CD4-positive, alpha-beta T cell treated with Interleukin-17A for 1 hour (primary cell): ENCODE data around the gene ZFAND3.
"Not testable (repeated sequence)": the region's sequence is repeated elsewhere in the genome, so short reads cannot be mapped to it uniquely, and the experiment has no call there.

Experiments used
- DNase-seq: peaks from one replicate; pipeline ENCODE4 v3.0.0-alpha.2; 2020

Gene ZFAND3

DNA sequence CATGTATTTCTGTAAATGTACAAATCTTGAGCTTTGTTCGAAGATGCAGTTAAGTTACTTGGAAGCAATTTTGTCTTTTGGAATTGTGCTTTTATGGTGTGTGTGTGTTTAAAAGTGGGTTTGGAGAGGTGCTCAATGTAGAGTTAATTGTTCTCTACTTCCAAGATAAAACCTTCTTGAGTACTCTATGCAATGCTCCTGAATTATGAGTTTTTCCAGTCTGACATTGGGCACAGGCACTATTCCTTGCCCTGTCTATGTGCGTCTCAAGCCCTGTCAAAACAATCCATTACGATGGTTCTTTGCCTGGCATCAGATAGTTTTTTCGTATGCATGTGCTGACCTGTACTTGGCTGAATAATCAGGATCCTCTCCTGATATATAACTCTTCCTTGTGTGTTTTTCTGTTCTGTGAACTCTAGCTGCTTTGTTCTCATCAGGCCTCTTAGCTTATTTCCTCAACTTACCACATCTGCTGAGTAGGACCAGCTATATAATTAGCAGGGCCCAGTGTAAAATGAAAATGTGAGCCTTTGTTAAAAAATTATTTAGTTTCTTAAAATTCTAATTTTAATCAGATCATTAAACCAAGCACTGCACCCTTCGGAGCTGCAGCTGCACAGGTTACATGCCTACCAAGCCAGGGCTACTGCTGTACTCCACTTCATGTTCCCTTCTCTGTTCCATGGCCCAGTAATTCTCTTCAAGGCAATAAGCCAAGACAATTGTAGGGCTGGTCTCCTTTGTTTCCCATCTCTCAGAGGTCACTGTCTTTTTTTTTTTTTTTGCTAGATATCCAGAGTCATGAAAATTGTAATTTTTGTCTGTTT, 160.1 kb downstream of the ZFAND3 start:
- no peak for DNase-seq

GRCh38 chr6:37980222-37980595, 160.7 kb downstream of the ZFAND3 start:
- DNase-seq, result no peak

GRCh38 chr6:37981626-37982025, 162.1 kb downstream of the ZFAND3 start:
- DNase-seq, result no peak

DNA sequence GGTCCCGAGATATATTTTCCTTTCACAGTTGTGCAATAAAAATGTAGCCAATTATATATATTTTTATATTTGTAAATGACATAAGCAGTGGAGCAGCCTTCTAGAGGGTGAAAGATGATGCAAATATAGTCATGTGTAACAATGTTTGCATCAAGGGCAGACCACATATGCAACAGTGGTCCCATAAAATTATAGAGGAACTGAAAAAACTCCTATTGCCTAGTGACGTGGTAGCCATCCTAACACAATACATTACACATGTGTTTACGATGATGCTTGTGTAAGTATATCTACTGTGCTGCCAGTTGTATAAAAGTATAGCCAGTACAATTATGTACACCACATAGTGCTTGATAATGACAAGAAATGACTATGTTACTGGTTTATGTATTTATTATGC, 162.8 kb downstream of the ZFAND3 start:
- no peak for DNase-seq

- DNase-seq, result no peak
Measured at GRCh38 chr6:37983720-37984501, 164.4 kb downstream of the ZFAND3 start.

GRCh38 chr6:37984578-37984977, 165.1 kb downstream of the ZFAND3 start:
- DNase-seq, result no peak

DNA sequence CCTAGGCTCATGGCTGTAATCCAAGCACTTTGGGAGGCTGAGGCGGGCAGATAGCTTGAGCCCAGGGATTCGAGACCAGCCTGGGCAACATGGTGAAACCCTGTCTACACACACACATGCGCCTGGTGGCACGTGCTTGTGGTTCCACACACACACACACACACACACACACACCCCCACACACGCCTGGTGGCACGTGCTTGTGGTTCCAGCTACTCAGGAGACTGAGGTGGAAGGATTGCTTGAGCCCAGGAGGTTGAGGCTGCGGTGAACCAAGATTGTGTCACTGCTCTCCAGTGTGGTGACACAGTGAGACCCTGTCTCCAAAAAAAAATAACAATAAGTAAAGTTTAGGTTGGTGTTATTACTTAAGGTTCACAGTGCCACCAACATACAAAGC, 165.8 kb downstream of the ZFAND3 start:
- DNase-seq, result peak; percentile 8

DNA sequence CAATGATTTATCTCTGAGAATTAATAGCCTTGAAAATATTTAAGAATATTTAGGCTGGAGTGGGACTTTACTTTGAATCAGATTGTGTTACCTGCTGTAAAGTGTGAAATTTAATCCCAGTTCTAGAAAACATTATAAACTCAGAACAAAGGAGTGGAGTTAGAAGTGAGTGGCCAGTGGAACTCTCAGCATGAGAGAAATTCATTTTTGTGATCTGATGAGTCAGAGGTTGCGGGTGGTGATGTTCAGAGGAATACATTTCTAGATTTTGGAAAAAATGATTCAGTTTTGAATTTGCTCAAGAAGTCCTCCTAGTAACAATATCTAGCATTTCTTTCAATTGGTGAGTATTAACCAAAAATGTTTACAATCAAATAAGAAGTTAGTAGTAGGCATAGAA, 167.5 kb downstream of the ZFAND3 start:
- DNase-seq, result no peak

DNA sequence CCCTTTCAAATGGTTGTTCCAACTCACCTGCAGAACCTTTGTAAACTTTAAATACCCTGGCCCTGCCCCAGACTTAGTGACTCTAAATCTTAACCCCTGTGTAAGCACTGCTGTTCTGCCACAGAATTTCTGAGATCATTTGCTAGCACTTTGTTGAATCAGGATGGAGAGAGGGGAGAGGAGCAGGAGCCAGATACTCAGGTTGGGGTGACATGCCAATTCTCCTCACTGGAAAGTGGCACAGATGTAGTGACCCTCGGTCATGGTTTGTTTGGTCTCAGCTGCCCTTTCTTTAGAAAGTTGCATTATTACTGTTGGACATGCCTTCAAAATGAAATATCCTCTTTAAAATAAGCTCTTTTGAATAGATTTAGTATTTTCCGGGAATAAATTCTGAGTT, 168.0 kb downstream of the ZFAND3 start:
- DNase-seq, result no peak

GRCh38 chr6:37988127-37988526, 168.6 kb downstream of the ZFAND3 start:
- no peak for DNase-seq

DNA sequence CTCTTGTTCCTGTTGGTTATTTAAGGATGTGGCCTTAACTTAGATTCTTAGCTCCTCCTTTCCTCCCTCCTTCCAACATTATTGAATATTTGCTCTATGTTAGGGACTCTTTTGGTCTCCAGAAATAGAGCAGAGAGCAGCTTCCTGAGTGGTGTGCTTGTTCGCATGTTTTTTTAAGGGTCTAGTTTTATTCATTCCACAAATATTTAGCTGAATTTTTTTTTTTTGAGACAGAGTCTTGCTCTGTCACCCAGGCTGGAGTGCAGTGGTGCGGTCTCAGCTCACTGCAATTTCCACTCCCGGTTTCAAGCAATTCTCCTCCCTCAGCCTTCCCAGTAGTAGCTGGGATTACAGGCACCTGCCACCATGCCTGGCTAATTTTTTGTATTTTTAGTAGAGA, 169.2 kb downstream of the ZFAND3 start:
- DNase-seq, result no peak

- no peak for DNase-seq
Measured at GRCh38 chr6:37990762-37991525, 171.4 kb downstream of the ZFAND3 start.

GRCh38 chr6:37992749-37993148, 173.2 kb downstream of the ZFAND3 start:
- DNase-seq, result no peak

- not testable (repeated sequence) for DNase-seq
Measured at GRCh38 chr6:37993194-37993593, 173.7 kb downstream of the ZFAND3 start.

DNA sequence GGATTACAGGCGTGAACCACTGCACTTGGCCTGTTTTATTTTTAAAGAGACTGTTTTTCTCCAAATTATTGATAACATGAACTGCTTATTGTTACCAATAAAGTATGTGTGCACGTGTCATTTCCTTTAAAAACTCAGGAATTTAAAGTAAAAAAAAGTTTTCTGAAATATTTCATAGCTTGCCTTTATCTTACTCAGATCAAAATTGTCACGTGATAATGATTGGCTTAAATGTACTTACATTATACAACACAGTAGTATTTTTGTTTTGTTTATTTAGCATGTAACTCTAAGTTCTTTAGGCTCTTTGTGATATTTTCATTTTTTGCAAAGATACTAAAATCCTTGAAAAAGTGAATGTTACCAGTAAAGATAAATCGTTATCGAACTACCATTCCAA, 174.1 kb downstream of the ZFAND3 start:
- no peak for DNase-seq

- no peak for DNase-seq
Measured at GRCh38 chr6:37994223-37994622, 174.7 kb downstream of the ZFAND3 start.

DNA sequence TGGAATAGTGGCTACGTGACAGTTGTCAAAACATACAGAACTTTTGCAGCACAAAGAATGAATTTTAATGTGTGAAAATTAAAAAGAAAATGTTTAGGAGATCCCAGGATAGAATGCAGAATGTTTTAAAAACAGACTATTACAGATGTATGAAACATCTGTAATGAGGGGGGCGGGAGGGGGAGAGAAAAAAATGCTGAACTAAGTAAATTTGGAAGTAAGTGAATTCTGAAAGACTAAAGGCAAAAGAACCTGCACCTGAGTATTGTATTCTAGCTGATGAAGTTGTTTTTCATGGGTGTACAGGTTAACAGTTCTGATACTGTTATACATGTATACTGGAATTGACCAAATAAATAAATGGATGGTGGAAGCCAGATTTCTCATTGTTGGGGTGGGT, 178.8 kb downstream of the ZFAND3 start:
- no peak for DNase-seq

- no peak for DNase-seq
Measured at GRCh38 chr6:38001386-38001785, 181.9 kb downstream of the ZFAND3 start.

GRCh38 chr6:38004908-38005307, 185.4 kb downstream of the ZFAND3 start:
- DNase-seq, result no peak

GRCh38 chr6:38011937-38012336, 192.4 kb downstream of the ZFAND3 start:
- no peak for DNase-seq

DNA sequence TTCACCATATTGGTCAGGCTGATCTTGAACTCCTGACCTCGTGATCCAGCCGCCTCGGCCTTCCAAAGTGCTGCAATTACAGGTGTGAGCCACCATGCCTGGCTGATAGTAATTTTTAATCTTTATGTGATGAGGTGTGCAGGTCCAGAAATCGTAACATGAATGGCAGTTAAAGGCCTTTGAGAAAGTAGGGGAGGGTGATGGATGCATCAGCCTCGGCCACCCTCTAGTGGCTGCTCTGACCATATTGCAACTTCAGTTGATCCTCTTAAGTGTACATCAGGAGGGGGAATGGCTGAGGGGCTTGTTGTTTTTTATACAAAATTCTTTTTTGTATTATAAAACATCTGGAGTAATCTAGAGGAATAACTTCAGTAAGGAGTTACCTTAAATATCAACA, 193.0 kb downstream of the ZFAND3 start:
- DNase-seq, result peak; percentile 15

GRCh38 chr6:38015341-38015740, 195.8 kb downstream of the ZFAND3 start:
- no peak for DNase-seq

DNA sequence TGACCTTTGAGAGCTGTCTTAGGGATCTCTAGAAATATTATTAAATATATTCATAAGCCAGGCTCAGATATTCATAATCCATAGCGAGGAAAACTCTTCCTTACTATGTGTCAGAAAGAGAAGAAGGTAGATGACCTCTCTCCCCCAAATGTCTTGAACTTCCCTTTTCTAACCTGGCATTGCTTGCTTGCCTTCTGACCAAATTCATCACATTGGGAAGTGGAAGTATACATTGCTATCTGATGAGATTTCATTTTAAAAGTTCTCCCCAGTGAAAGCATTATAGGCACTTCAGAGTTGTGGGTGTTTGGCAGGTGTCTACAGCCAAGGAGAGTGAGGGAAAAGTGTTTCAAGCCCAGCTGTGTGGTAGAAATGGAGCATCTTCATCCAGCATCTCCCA, 197.3 kb downstream of the ZFAND3 start:
- no peak for DNase-seq

GRCh38 chr6:38018755-38019165, 199.2 kb downstream of the ZFAND3 start:
- DNase-seq, result no peak
